Kidney (tissue), 22 donors: ENCODE measurements around the gene CTBS. TPM values are rescaled to one million over a fixed set of nuclear protein-coding genes. Genes with fewer than 3 reads are reported as not detected.

Experiments
- DNase-seq, 5 donors: peaks; one replicate each; pipeline ENCODE4 v3.0.0-alpha.2; 2013 to 2020
- FAIRE-seq: peaks from 2 replicates; lab custom pipeline; 2012; peaks lifted over from hg19 to GRCh38; lab: Jason Lieb, UNC
- H3K27ac ChIP-seq, 2 donors: one replicate each; pipeline ENCODE4 v1.7.0; 2013; ENCODE audit warnings: low read depth in 2 of 2, low read length in 2 of 2, inconsistent platforms in 1 of 2
- H3K27me3 ChIP-seq: one replicate; pipeline ENCODE4 v1.7.1; 2013; ENCODE audit warnings: low read length, inconsistent platforms; ENCODE audit not compliant: control insufficient read depth, insufficient read depth
- H3K36me3 ChIP-seq, 3 donors: one replicate each; pipeline versions ENCODE4 v1.7.0 to v1.7.1; 2013; ENCODE audit warnings: low read length in 3 of 3, control low read depth in 1 of 3, inconsistent platforms in 1 of 3; ENCODE audit not compliant: insufficient read depth in 3 of 3, control insufficient read depth in 2 of 3
- H3K4me1 ChIP-seq, 3 donors: one replicate each; pipeline versions ENCODE4 v1.7.0 to v1.7.1; 2013; ENCODE audit warnings: low read length in 3 of 3, inconsistent platforms in 1 of 3, low read depth in 1 of 3; ENCODE audit not compliant: control insufficient read depth in 2 of 3, insufficient read depth in 2 of 3
- H3K4me3 ChIP-seq, 3 donors: one replicate each; pipeline versions ENCODE4 v1.7.0 to v1.8.1; 2013; ENCODE audit warnings: low read length in 3 of 3, control low read depth in 1 of 3, inconsistent platforms in 1 of 3
- H3K9ac ChIP-seq, 3 donors: one replicate each; pipeline versions ENCODE4 v1.7.0 to v1.7.1; 2013; ENCODE audit warnings: low read length in 3 of 3, control low read depth in 1 of 3, inconsistent platforms in 1 of 3
- H3K9me3 ChIP-seq, 3 donors: one replicate each; pipeline versions ENCODE4 v1.7.0 to v1.7.1; 2013; ENCODE audit warnings: low read length in 3 of 3, control low read depth in 1 of 3, inconsistent platforms in 1 of 3; ENCODE audit not compliant: control insufficient read depth in 2 of 3, insufficient read depth in 1 of 3
- CTCF ChIP-seq: IDR thresholded peaks from 3 replicates; pipeline ENCODE4 v1.5.1; 2012; ENCODE audit warnings: mild to moderate bottlenecking, moderate library complexity, borderline replicate concordance; ENCODE audit not compliant: insufficient read depth; ENCODE audit errors: extremely low read depth
- intact Hi-C: fragments of 100-400 bp; cut with DNase I; formaldehyde crosslinking; loops from one replicate; pipeline ENCODE4 v1.11.1; 2022
- long read RNA-seq, 10 donors: library from polyadenylated mRNA in 1 of 10; unstranded in 1 of 10; transcript quantifications; one replicate each; pipeline ENCODE4 v2.0.0 and lab custom pipeline, GENCODE V29; 2021 to 2026
- polyA plus RNA-seq: library from polyadenylated mRNA; stranded (reverse); fragments of 350-450 nt; fragmentation: Illumina TruSeq; extraction: RNeasy Lipid Tissue Mini Kit (QIAGEN cat#74804); gene quantifications from one replicate; pipeline ENCODE4 v1.2.3, GENCODE V29; 2014; ENCODE audit warnings: low read depth, low replicate concordance; ENCODE audit not compliant: insufficient read depth
- total RNA-seq: library from RNA; stranded (reverse); fragmentation: NEBNext Ultra II Directional; extraction: Animal tissue kit (Norgen Biotek cat#: 25700); gene quantifications from one replicate; pipeline ENCODE4 v1.2.1, GENCODE V29; 2021
- donor health status: control.
- donor health status: control.
- donor health status: control.
- donor health status: control.
- donor health status: control.
- donor health status: DM: yes; HTN: yes; CAD: no.
- donor health status: Normal renal cell carcinoma (clear cell type).

Gene CTBS
- 32.0 TPM for total RNA-seq
- polyA plus RNA-seq = 19.1 TPM
- long read RNA-seq, donor 1, full-length matches to known transcripts = 6 of 6 reads
- long read RNA-seq, donor 1, partial matches to known transcripts = 0 of 6 reads
- long read RNA-seq, donor 1, other reads (novel, unspliced or antisense) = 0 of 6 reads
- long read RNA-seq, donor 2, full-length matches to known transcripts = 4 of 4 reads
- long read RNA-seq, donor 2, partial matches to known transcripts = 0 of 4 reads
- long read RNA-seq, donor 2, other reads (novel, unspliced or antisense) = 0 of 4 reads
- long read RNA-seq, donor 3, full-length matches to known transcripts = 9 of 9 reads
- long read RNA-seq, donor 3, partial matches to known transcripts = 0 of 9 reads
- long read RNA-seq, donor 3, other reads (novel, unspliced or antisense) = 0 of 9 reads
- long read RNA-seq, donor 4, full-length matches to known transcripts = 1 of 1 reads
- long read RNA-seq, donor 4, partial matches to known transcripts = 0 of 1 reads
- long read RNA-seq, donor 4, other reads (novel, unspliced or antisense) = 0 of 1 reads
- long read RNA-seq, donor 5, full-length matches to known transcripts = 1 of 1 reads
- long read RNA-seq, donor 5, partial matches to known transcripts = 0 of 1 reads
- long read RNA-seq, donor 5, other reads (novel, unspliced or antisense) = 0 of 1 reads
- long read RNA-seq, donor 6, full-length matches to known transcripts = 9 of 9 reads
- long read RNA-seq, donor 6, partial matches to known transcripts = 0 of 9 reads
- long read RNA-seq, donor 6, other reads (novel, unspliced or antisense) = 0 of 9 reads
- long read RNA-seq, donor 7, full-length matches to known transcripts = 39 of 58 reads
- long read RNA-seq, donor 7, partial matches to known transcripts = 3 of 58 reads
- long read RNA-seq, donor 7, other reads (novel, unspliced or antisense) = 16 of 58 reads
- long read RNA-seq, donor 8, full-length matches to known transcripts = 4 of 4 reads
- long read RNA-seq, donor 8, partial matches to known transcripts = 0 of 4 reads
- long read RNA-seq, donor 8, other reads (novel, unspliced or antisense) = 0 of 4 reads
- long read RNA-seq, donor 9, full-length matches to known transcripts = 1 of 1 reads
- long read RNA-seq, donor 9, partial matches to known transcripts = 0 of 1 reads
- long read RNA-seq, donor 9, other reads (novel, unspliced or antisense) = 0 of 1 reads
- long read RNA-seq, donor 10, partial matches to known transcripts = 0 of 3 reads
- long read RNA-seq, donor 10, other reads (novel, unspliced or antisense) = 0 of 3 reads

GRCh38 chr1:84573967-84574842 is at the start of gene CTBS:
CTBS (minus strand) TSS chr1:84574440; CDS start chr1:84574415, 25 bp downstream.
- peak; percentile 88 to 97 (median 92) for DNase-seq
- no peak for TF ChIP-seq CTCF
- FAIRE-seq = no peak
- Histone ChIP-seq H3K27ac (peak within 1 kb of the TSS; percentile 98), H3K9ac (peak within 1 kb of the TSS; percentile 76 to 98 (median 84)), H3K36me3 (peaks cover 0 to 1% (median 0%) of the 10 kb centered on the region in 3 donors), H3K27me3 (no peaks in the 10 kb centered on the region), H3K4me1 (peaks cover 0 to 3% (median 0%) of the 10 kb centered on the region in 3 donors), H3K9me3 (no peaks in the 10 kb centered on the region), H3K4me3 (peak within 1 kb of the TSS; percentile 73 to 82 (median 74))
- intact Hi-C loops = no loop called here

GRCh38 chr1:84621553-84621952 is 47.3 kb upstream of the CTBS start:
- no peak for TF ChIP-seq CTCF
- intact Hi-C loops = loop anchor here (10.0 kb wide), 1 partner anchor 477 kb away; the partner anchor contains the start of gene PRKACB
- Histone ChIP-seq H3K27me3 (no peaks in the 10 kb centered on the region), H3K9me3 (no peaks in the 10 kb centered on the region), H3K9ac (no peak overlapping the region), H3K27ac (no peak overlapping the region), H3K4me3 (no peak overlapping the region), H3K4me1 (no peaks in the 10 kb centered on the region), H3K36me3 (no peaks in the 10 kb centered on the region)
- FAIRE-seq (no peak), DNase-seq (peak in 1 of 5 donors; percentile 42)

GRCh38 chr1:84620720-84621313 is 46.6 kb upstream of the CTBS start:
- peak overlapping the region; percentile 3 to 32 for H3K27ac ChIP-seq
- H3K4me1 ChIP-seq = no peaks in the 10 kb centered on the region
- H3K36me3 ChIP-seq = no peaks in the 10 kb centered on the region
- no peaks in the 10 kb centered on the region for H3K27me3 ChIP-seq
- peak overlapping the region; percentile 24 to 73 (median 51) for H3K9ac ChIP-seq
- intact Hi-C loops = loop anchor here (10.0 kb wide), 1 partner anchor 476 kb away; the partner anchor contains the start of gene PRKACB
- H3K4me3 ChIP-seq = peak overlapping the region; percentile 75 to 88 (median 87)
- TF ChIP-seq CTCF = peak; percentile 85
- H3K9me3 ChIP-seq = no peaks in the 10 kb centered on the region
- no peak for FAIRE-seq
- peak; percentile 92 to 94 (median 93) for DNase-seq
